ENCODE data around the gene NDRG2. TPM values are rescaled to one million over a fixed set of nuclear protein-coding genes. Genes with fewer than 3 reads are reported as not detected.

Gene NDRG2
- total and polyA plus RNA-seq, 4 donors = 46.1 to 112 (median 58.6) TPM

GRCh38 chr14:21032326-21033132, 7.7 kb upstream of the NDRG2 start:
- no peak for ATAC-seq (ENCODE audit: insufficient read depth, low FRiP score)
- H3K9ac ChIP-seq (ENCODE audit: insufficient read depth in 1 of 2, low read length in 2 of 2) = no peak overlapping the region

GRCh38 chr14:21030531-21030930, 5.7 kb upstream of the NDRG2 start:
- no peak for ATAC-seq (ENCODE audit: insufficient read depth, low FRiP score)
- 93 to 96% methylated on average over 12 of the region's 12 CpGs for WGBS, 2 donors
- TF ChIP-seq, protein P1, sequence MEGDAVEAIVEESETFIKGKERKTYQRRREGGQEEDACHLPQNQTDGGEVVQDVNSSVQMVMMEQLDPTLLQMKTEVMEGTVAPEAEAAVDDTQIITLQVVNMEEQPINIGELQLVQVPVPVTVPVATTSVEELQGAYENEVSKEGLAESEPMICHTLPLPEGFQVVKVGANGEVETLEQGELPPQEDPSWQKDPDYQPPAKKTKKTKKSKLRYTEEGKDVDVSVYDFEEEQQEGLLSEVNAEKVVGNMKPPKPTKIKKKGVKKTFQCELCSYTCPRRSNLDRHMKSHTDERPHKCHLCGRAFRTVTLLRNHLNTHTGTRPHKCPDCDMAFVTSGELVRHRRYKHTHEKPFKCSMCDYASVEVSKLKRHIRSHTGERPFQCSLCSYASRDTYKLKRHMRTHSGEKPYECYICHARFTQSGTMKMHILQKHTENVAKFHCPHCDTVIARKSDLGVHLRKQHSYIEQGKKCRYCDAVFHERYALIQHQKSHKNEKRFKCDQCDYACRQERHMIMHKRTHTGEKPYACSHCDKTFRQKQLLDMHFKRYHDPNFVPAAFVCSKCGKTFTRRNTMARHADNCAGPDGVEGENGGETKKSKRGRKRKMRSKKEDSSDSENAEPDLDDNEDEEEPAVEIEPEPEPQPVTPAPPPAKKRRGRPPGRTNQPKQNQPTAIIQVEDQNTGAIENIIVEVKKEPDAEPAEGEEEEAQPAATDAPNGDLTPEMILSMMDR (IDR thresholded peaks at IDR 0.05; ENCODE audit: control extremely low read depth, extremely low read depth) = no peak

More at GRCh38 chr14:21032326-21033132, 7.7 kb upstream of the NDRG2 start:
- no peaks in the 10 kb centered on the region for H3K27me3 ChIP-seq (ENCODE audit: control insufficient read depth in 3 of 3, insufficient read depth in 3 of 3, low read length in 2 of 3)
- no peak for DNase-seq
- 83% methylated on average over 5 of the region's 5 CpGs for WGBS, 2 donors
- TF ChIP-seq, protein P1 (IDR thresholded peaks at IDR 0.05; ENCODE audit: control extremely low read depth, extremely low read depth) = no peak
- H3K9me3 ChIP-seq (ENCODE audit: control insufficient read depth in 4 of 4, insufficient read depth in 3 of 4, low read length in 3 of 4) = no peaks in the 10 kb centered on the region
- no peak overlapping the region for H3K27ac ChIP-seq (ENCODE audit: low read depth in 1 of 2, low read length in 1 of 2)
- peaks cover 0 to under 1% (median 0%) of the 10 kb centered on the region in 5 donors for H3K4me1 ChIP-seq (ENCODE audit: control insufficient read depth in 5 of 5, insufficient read depth in 5 of 5, low read length in 5 of 5)
- H3K36me3 ChIP-seq (ENCODE audit: control insufficient read depth in 4 of 4, insufficient read depth in 4 of 4, low read length in 4 of 4) = no peaks in the 10 kb centered on the region
- H3K4me3 ChIP-seq = no peak overlapping the region

GRCh38 chr14:21029917-21030316, 5.1 kb upstream of the NDRG2 start, which contains the start of gene TPPP2:
Gene TPPP2 (plus strand): TSS chr14:21030217. CDS start chr14:21030582, 365 bp downstream.
- TF ChIP-seq, protein P1 (IDR thresholded peaks at IDR 0.05; ENCODE audit: control extremely low read depth, extremely low read depth) = no peak
- 92 to 95% methylated on average over 5 of the region's 5 CpGs for WGBS, 2 donors

More at GRCh38 chr14:21030531-21030930, 5.7 kb upstream of the NDRG2 start:
- no peaks in the 10 kb centered on the region for H3K36me3 ChIP-seq (ENCODE audit: control insufficient read depth in 4 of 4, insufficient read depth in 4 of 4, low read length in 4 of 4)
- no peak overlapping the region for H3K9ac ChIP-seq (ENCODE audit: insufficient read depth in 1 of 2, low read length in 2 of 2)
- no peaks in the 10 kb centered on the region for H3K9me3 ChIP-seq (ENCODE audit: control insufficient read depth in 4 of 4, insufficient read depth in 3 of 4, low read length in 3 of 4)
- peaks cover 0 to 12% (median 10%) of the 10 kb centered on the region in 5 donors for H3K4me1 ChIP-seq (ENCODE audit: control insufficient read depth in 5 of 5, insufficient read depth in 5 of 5, low read length in 5 of 5)
- no peaks in the 10 kb centered on the region for H3K27me3 ChIP-seq (ENCODE audit: control insufficient read depth in 3 of 3, insufficient read depth in 3 of 3, low read length in 2 of 3)
- no peak overlapping the region for H3K4me3 ChIP-seq
- no peak for DNase-seq
- H3K27ac ChIP-seq (ENCODE audit: low read depth in 1 of 2, low read length in 1 of 2) = no peak overlapping the region

More at GRCh38 chr14:21029917-21030316, 5.1 kb upstream of the NDRG2 start, which contains the start of gene TPPP2:
- H3K9me3 ChIP-seq (ENCODE audit: control insufficient read depth in 4 of 4, insufficient read depth in 3 of 4, low read length in 3 of 4) = no peaks in the 10 kb centered on the region
- ATAC-seq (ENCODE audit: insufficient read depth, low FRiP score) = no peak
- no peak within 1 kb of the TSS for H3K4me3 ChIP-seq
- H3K9ac ChIP-seq (ENCODE audit: insufficient read depth in 1 of 2, low read length in 2 of 2) = no peak within 1 kb of the TSS
- peaks cover 0 to 12% (median 10%) of the 10 kb centered on the region in 5 donors for H3K4me1 ChIP-seq (ENCODE audit: control insufficient read depth in 5 of 5, insufficient read depth in 5 of 5, low read length in 5 of 5)
- no peaks in the 10 kb centered on the region for H3K36me3 ChIP-seq (ENCODE audit: control insufficient read depth in 4 of 4, insufficient read depth in 4 of 4, low read length in 4 of 4)
- no peaks in the 10 kb centered on the region for H3K27me3 ChIP-seq (ENCODE audit: control insufficient read depth in 3 of 3, insufficient read depth in 3 of 3, low read length in 2 of 3)
- no peak within 1 kb of the TSS for H3K27ac ChIP-seq (ENCODE audit: low read depth in 1 of 2, low read length in 1 of 2)
- DNase-seq = no peak
